IMR-90 (cell line): ENCODE results near the gene MAPK8IP1.
"Not testable (repeated sequence)": the region's sequence is repeated elsewhere in the genome, so short reads cannot be mapped to it uniquely, and the experiment has no call there.

Experiments used
- CTCF ChIP-seq: conservative IDR thresholded peaks from 2 replicates; pipeline ENCODE4 v1.5.1; 2012; ENCODE audit warnings: mild to moderate bottlenecking, low read depth, low read length, improper control_type of control experiment
- MAFK ChIP-seq: IDR thresholded peaks from 2 replicates; pipeline ENCODE4 v1.6.1; 2012; ENCODE audit warnings: low read depth, low read length, improper control_type of control experiment

GRCh38 chr11:45840251-45840650 is 45.2 kb upstream of the MAPK8IP1 start:
- not testable (repeated sequence) for TF ChIP-seq CTCF, MAFK
